Loucy (cell line): ENCODE data around the gene OR1A1.
"Not testable (repeated sequence)": the region's sequence is repeated elsewhere in the genome, so short reads cannot be mapped to it uniquely, and the experiment has no call there.

Source experiments
- CTCF ChIP-seq: fragments of 200-600 bp; sonication (generic); conservative IDR thresholded peaks from 2 replicates; pipeline ENCODE4 v1.5.1; 2014; ENCODE audit warnings: mild to moderate bottlenecking, antibody characterized with exemption, low read length
- EZH2phosphoT487 ChIP-seq: fragments of 200-600 bp; IDR thresholded peaks from 2 replicates; pipeline ENCODE4 v1.6.1; 2018; ENCODE audit warnings: antibody characterized with exemption, mild to moderate bottlenecking, moderate library complexity, borderline replicate concordance

DNA sequence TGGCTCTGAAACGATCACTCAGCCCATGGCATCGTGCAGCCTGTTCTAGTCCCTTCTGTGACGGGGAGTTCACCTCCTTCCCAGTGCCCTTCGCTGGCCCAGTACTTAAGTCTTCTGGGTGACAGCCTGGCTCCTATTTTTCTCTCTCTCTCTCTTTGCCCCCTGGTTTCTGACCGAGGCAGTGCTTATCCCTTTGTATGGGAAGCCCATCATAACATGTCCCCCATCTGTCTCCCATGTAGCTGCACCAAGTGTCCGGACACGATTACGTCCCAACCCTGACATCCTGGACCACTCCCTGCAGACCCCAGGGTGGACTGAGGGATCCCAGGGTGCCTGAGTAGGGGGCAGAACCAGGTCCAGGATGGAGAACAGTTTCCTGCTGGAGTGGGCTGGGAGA, 24.8 kb downstream of the OR1A1 start:
- TF ChIP-seq CTCF, EZH2phosphoT487: not testable (repeated sequence)
